GM04504 (cell line): ENCODE results near the gene SPPL2C.
"Not testable (repeated sequence)": the region's sequence is repeated elsewhere in the genome, so short reads cannot be mapped to it uniquely, and the experiment has no call there.

Experiments
- DNase-seq: peaks from one replicate; pipeline ENCODE4 v3.0.0-alpha.2; 2012; ENCODE audit warnings: low read depth

Gene SPPL2C

GRCh38 chr17:45850011-45850410 is 5.3 kb downstream of the SPPL2C start:
- DNase-seq = no peak

GRCh38 chr17:45850468-45850867 is 5.8 kb downstream of the SPPL2C start:
- no peak for DNase-seq

- no peak for DNase-seq
Observed at GRCh38 chr17:45851022-45851421, 6.3 kb downstream of the SPPL2C start.

- DNase-seq = no peak
Observed at GRCh38 chr17:45851464-45851863, 6.8 kb downstream of the SPPL2C start.

- no peak for DNase-seq
Observed at GRCh38 chr17:45851873-45852272, 7.2 kb downstream of the SPPL2C start.

- no peak for DNase-seq
Observed at GRCh38 chr17:45852535-45853297, 8.0 kb downstream of the SPPL2C start.

GRCh38 chr17:45854209-45854608 is 9.5 kb downstream of the SPPL2C start:
- no peak for DNase-seq

GRCh38 chr17:45855691-45856336 is 11.1 kb downstream of the SPPL2C start:
- no peak for DNase-seq

- DNase-seq = no peak
Observed at GRCh38 chr17:45857977-45858708, 13.5 kb downstream of the SPPL2C start.

GRCh38 chr17:45861165-45861564 is 16.5 kb downstream of the SPPL2C start:
- no peak for DNase-seq

GRCh38 chr17:45862127-45862526 is 17.4 kb downstream of the SPPL2C start:
- DNase-seq = not testable (repeated sequence)

GRCh38 chr17:45863857-45864654 is 19.4 kb downstream of the SPPL2C start:
- DNase-seq = no peak

GRCh38 chr17:45867171-45867570 is 22.5 kb downstream of the SPPL2C start:
- DNase-seq = no peak

GRCh38 chr17:45867702-45868101 is 23.0 kb downstream of the SPPL2C start:
- no peak for DNase-seq

GRCh38 chr17:45868276-45868675 is 23.6 kb downstream of the SPPL2C start:
- DNase-seq = no peak

- DNase-seq = no peak
Observed at GRCh38 chr17:45869676-45870341, 25.1 kb downstream of the SPPL2C start.

GRCh38 chr17:45870342-45870974 is 25.8 kb downstream of the SPPL2C start:
- no peak for DNase-seq

GRCh38 chr17:45871718-45872117 is 27.0 kb downstream of the SPPL2C start:
- DNase-seq = no peak

GRCh38 chr17:45873728-45874127 is 29.0 kb downstream of the SPPL2C start:
- no peak for DNase-seq

GRCh38 chr17:45874151-45874550 is 29.5 kb downstream of the SPPL2C start:
- no peak for DNase-seq

- no peak for DNase-seq
Observed at GRCh38 chr17:45876539-45876938, 31.9 kb downstream of the SPPL2C start.
